HL-60/S4 treated with phorbol 12-myristate 13-acetate at 8.2 ng/mL for 4 days and 3 days (cell line): ENCODE measurements around the gene HEXA.

Experiments used
- in situ Hi-C: fragments of 300-500 bp; cut with MboI; formaldehyde crosslinking; loops from 2 replicates; pipeline ENCODE4 v1.15.0; 2022; ENCODE audit warnings: low sequenced_read_pairs

The HEXA gene

GRCh38 chr15:72323752-72324151 lies 52.1 kb downstream of the HEXA start:
- in situ Hi-C loops: no loop called here

GRCh38 chr15:72319985-72320671 lies 55.7 kb downstream of the HEXA start, which contains the start of gene CELF6:
Gene CELF6, minus strand, starts transcription at chr15:72320157. Its CDS starts 283 bp downstream, at chr15:72319874.
- in situ Hi-C loops: no loop called here

GRCh38 chr15:72319360-72319984 lies 56.3 kb downstream of the HEXA start:
- in situ Hi-C loops: no loop called here

GRCh38 chr15:72318408-72318942 lies 57.3 kb downstream of the HEXA start:
- in situ Hi-C loops: no loop called here

- in situ Hi-C loops: no loop called here
Observed at GRCh38 chr15:72315706-72316370, 60.0 kb downstream of the HEXA start.

- in situ Hi-C loops: no loop called here
Observed at GRCh38 chr15:72313881-72314280, 61.9 kb downstream of the HEXA start.

GRCh38 chr15:72313448-72313840 lies 62.4 kb downstream of the HEXA start:
- in situ Hi-C loops: no loop called here

GRCh38 chr15:72312605-72313447 lies 63.0 kb downstream of the HEXA start:
- in situ Hi-C loops: no loop called here

- in situ Hi-C loops: no loop called here
Observed at GRCh38 chr15:72307026-72307425, 68.8 kb downstream of the HEXA start.

- in situ Hi-C loops: no loop called here
Observed at GRCh38 chr15:72306211-72306785, 69.5 kb downstream of the HEXA start.

- in situ Hi-C loops: no loop called here
Observed at GRCh38 chr15:72304596-72304995, 71.2 kb downstream of the HEXA start.

GRCh38 chr15:72302955-72303354 lies 72.9 kb downstream of the HEXA start:
- in situ Hi-C loops: no loop called here
